Loucy (cell line): ENCODE measurements around the gene ZDHHC20.
A peak's percentile ranks its signal among the peaks of the same experiment; 100 is the strongest.

Experiments used
- H2AFZ ChIP-seq: fragments of 200-600 bp; sonication (generic); 2 replicates; pipeline ENCODE4 v1.6.0; 2016; ENCODE audit warnings: antibody characterized with exemption, mild to moderate bottlenecking, low read length, moderate library complexity
- H3F3A ChIP-seq: fragments of 200-600 bp; 2 replicates; pipeline ENCODE4 v1.6.0; 2016; ENCODE audit warnings: antibody characterized with exemption, low read depth, mild to moderate bottlenecking
- H3K27me3 ChIP-seq: fragments of 200-600 bp; sonication (generic); 2 replicates; pipeline ENCODE4 v1.6.1; 2014; ENCODE audit warnings: low read length, mild to moderate bottlenecking; ENCODE audit not compliant: insufficient read depth, poor library complexity, severe bottlenecking
- H3K36me3 ChIP-seq: fragments of 200-600 bp; sonication (generic); 2 replicates; pipeline ENCODE4 v1.6.1; 2016; ENCODE audit warnings: low read length; ENCODE audit not compliant: insufficient read depth
- H3K4me1 ChIP-seq: fragments of 200-600 bp; sonication (generic); 2 replicates; pipeline ENCODE4 v1.5.1; 2014; ENCODE audit warnings: low read length, mild to moderate bottlenecking; ENCODE audit not compliant: insufficient read depth, poor library complexity, severe bottlenecking
- H3K4me2 ChIP-seq: fragments of 200-600 bp; sonication (generic); 2 replicates; pipeline ENCODE4 v1.6.0; 2014; ENCODE audit warnings: antibody characterized with exemption, low read length, low read depth, mild to moderate bottlenecking; ENCODE audit not compliant: poor library complexity, severe bottlenecking
- H3K4me3 ChIP-seq: fragments of 200-600 bp; sonication (generic); 2 replicates; pipeline ENCODE4 v1.5.1; 2014; ENCODE audit warnings: low read length, mild to moderate bottlenecking, mixed read lengths; ENCODE audit not compliant: poor library complexity, severe bottlenecking
- H3K79me2 ChIP-seq: fragments of 200-600 bp; sonication (generic); 2 replicates; pipeline ENCODE4 v1.6.1; 2014; ENCODE audit warnings: low read length; ENCODE audit not compliant: insufficient read depth
- H3K9ac ChIP-seq: fragments of 200-600 bp; sonication (generic); 2 replicates; pipeline ENCODE4 v1.6.0; 2014; ENCODE audit warnings: mild to moderate bottlenecking, low read depth, low read length, moderate library complexity; ENCODE audit not compliant: poor library complexity, severe bottlenecking
- H3K9me2 ChIP-seq: fragments of 200-600 bp; sonication (generic); replicated peaks from 2 replicates; pipeline ENCODE4 v1.6.1; 2016; ENCODE audit warnings: low read depth, low read length, mixed read lengths
- H3K9me3 ChIP-seq: fragments of 200-600 bp; sonication (generic); 2 replicates; pipeline ENCODE4 v1.6.1; 2014; ENCODE audit warnings: mild to moderate bottlenecking, antibody characterized with exemption, low read length, low read depth; ENCODE audit not compliant: insufficient read depth
- H4K20me1 ChIP-seq: fragments of 200-600 bp; sonication (generic); 2 replicates; pipeline ENCODE4 v1.6.0; 2014; ENCODE audit warnings: antibody characterized with exemption, low read length, mild to moderate bottlenecking; ENCODE audit not compliant: insufficient read depth, poor library complexity, severe bottlenecking
- CTCF ChIP-seq: fragments of 200-600 bp; sonication (generic); conservative IDR thresholded peaks from 2 replicates; pipeline ENCODE4 v1.5.1; 2014; ENCODE audit warnings: mild to moderate bottlenecking, antibody characterized with exemption, low read length
- EZH2phosphoT487 ChIP-seq: fragments of 200-600 bp; IDR thresholded peaks from 2 replicates; pipeline ENCODE4 v1.6.1; 2018; ENCODE audit warnings: antibody characterized with exemption, mild to moderate bottlenecking, moderate library complexity, borderline replicate concordance

Gene ZDHHC20

GRCh38 chr13:21453387-21454081, 5.6 kb downstream of the ZDHHC20 start:
- Histone ChIP-seq H3K9me2 (no peaks in the 10 kb centered on the region), H3K36me3 (no peaks in the 10 kb centered on the region), H2AFZ (no peak overlapping the region), H3K27me3 (no peaks in the 10 kb centered on the region), H3F3A (no peaks in the 10 kb centered on the region), H3K9me3 (0 out of 2 replicates have a peak, but pooled peaks cover 4% of the 10 kb centered on the region), H3K4me3 (peak overlapping the region; percentile 31), H3K4me1 (peaks cover 31% of the 10 kb centered on the region), H3K79me2 (peaks cover 93% of the 10 kb centered on the region), H4K20me1 (peaks cover 69% of the 10 kb centered on the region), H3K4me2 (peak overlapping the region; percentile 89), H3K9ac (no peak overlapping the region)
- TF ChIP-seq CTCF = no peak
- no peak for TF ChIP-seq EZH2phosphoT487

GRCh38 chr13:21450936-21451335, 8.2 kb downstream of the ZDHHC20 start:
- peaks cover 56% of the 10 kb centered on the region for H4K20me1 ChIP-seq
- no peak overlapping the region for H3K4me3 ChIP-seq
- H3K9me3 ChIP-seq = 0 out of 2 replicates have a peak, but pooled peaks cover 4% of the 10 kb centered on the region
- H2AFZ ChIP-seq = no peak overlapping the region
- H3K4me2 ChIP-seq = peak overlapping the region; percentile 89
- TF ChIP-seq CTCF = no peak
- no peak for TF ChIP-seq EZH2phosphoT487
- no peaks in the 10 kb centered on the region for H3K9me2 ChIP-seq
- peaks cover 79% of the 10 kb centered on the region for H3K79me2 ChIP-seq
- no peaks in the 10 kb centered on the region for H3K36me3 ChIP-seq
- H3K27me3 ChIP-seq = no peaks in the 10 kb centered on the region
- H3K4me1 ChIP-seq = peaks cover 18% of the 10 kb centered on the region
- no peak overlapping the region for H3K9ac ChIP-seq
- no peaks in the 10 kb centered on the region for H3F3A ChIP-seq

GRCh38 chr13:21446656-21447055, 12.4 kb downstream of the ZDHHC20 start:
- Histone ChIP-seq H3K79me2 (peaks cover 79% of the 10 kb centered on the region), H3K36me3 (no peaks in the 10 kb centered on the region), H2AFZ (no peak overlapping the region)

More at GRCh38 chr13:21446656-21447055, 12.4 kb downstream of the ZDHHC20 start:
- TF ChIP-seq CTCF (no peak), EZH2phosphoT487 (no peak)
- no peaks in the 10 kb centered on the region for H3F3A ChIP-seq
- no peak overlapping the region for H3K4me2 ChIP-seq
- H4K20me1 ChIP-seq = peaks cover 59% of the 10 kb centered on the region
- H3K4me1 ChIP-seq = peaks cover 3% of the 10 kb centered on the region
- no peaks in the 10 kb centered on the region for H3K27me3 ChIP-seq
- no peaks in the 10 kb centered on the region for H3K9me2 ChIP-seq
- H3K9ac ChIP-seq = no peak overlapping the region
- H3K4me3 ChIP-seq = no peak overlapping the region
- no peaks in the 10 kb centered on the region for H3K9me3 ChIP-seq
